Subcutaneous adipose tissue (tissue), 4 donors: ENCODE data around the gene IL12B. TPM values are rescaled to one million over a fixed set of nuclear protein-coding genes. Genes with fewer than 3 reads are reported as not detected.

Experiments used
- small RNA-seq: library from RNA; depleted of rRNA; stranded (forward); fragments of <200 nt; gene quantifications from one replicate; pipeline ENCODE3, GENCODE V24; 2016
- total RNA-seq, 4 donors: library from RNA; depleted of rRNA; stranded (reverse); fragments of >200 nt; gene quantifications; one replicate each; pipeline ENCODE4 v1.1.0, GENCODE V29; 2016
- TF ChIP-seq, protein P1 (sequence below): fragments of 450-650 bp; IDR thresholded peaks from one replicate; pipeline ENCODE4 v1.5.1; 2016; ENCODE audit warnings: low read depth, mild to moderate bottlenecking, control low read depth, antibody characterized with exemption, moderate library complexity

IL12B gene
- total RNA-seq, 4 donors from 2014 or later, result not detected

DNA sequence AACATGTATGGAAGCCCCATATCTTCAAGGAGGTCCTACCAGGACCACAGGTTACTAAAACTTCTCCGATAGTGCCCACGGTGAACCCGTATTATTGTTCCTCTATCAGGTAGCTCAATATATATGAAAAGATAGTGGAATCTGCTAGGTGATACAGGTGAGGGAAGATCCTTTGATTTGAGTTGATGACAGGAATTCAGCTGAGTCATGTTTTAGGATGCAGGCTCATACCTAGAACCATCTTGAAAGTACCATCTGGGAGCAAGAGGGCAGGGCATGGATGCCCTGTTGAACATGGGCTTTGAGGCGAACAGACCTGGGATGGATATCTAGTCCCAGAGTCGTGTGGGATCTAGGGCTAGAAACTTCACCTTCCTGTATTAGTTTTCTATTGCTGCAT, 35.4 kb downstream of the IL12B start:
- TF ChIP-seq, protein P1, sequence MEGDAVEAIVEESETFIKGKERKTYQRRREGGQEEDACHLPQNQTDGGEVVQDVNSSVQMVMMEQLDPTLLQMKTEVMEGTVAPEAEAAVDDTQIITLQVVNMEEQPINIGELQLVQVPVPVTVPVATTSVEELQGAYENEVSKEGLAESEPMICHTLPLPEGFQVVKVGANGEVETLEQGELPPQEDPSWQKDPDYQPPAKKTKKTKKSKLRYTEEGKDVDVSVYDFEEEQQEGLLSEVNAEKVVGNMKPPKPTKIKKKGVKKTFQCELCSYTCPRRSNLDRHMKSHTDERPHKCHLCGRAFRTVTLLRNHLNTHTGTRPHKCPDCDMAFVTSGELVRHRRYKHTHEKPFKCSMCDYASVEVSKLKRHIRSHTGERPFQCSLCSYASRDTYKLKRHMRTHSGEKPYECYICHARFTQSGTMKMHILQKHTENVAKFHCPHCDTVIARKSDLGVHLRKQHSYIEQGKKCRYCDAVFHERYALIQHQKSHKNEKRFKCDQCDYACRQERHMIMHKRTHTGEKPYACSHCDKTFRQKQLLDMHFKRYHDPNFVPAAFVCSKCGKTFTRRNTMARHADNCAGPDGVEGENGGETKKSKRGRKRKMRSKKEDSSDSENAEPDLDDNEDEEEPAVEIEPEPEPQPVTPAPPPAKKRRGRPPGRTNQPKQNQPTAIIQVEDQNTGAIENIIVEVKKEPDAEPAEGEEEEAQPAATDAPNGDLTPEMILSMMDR, result no peak

DNA sequence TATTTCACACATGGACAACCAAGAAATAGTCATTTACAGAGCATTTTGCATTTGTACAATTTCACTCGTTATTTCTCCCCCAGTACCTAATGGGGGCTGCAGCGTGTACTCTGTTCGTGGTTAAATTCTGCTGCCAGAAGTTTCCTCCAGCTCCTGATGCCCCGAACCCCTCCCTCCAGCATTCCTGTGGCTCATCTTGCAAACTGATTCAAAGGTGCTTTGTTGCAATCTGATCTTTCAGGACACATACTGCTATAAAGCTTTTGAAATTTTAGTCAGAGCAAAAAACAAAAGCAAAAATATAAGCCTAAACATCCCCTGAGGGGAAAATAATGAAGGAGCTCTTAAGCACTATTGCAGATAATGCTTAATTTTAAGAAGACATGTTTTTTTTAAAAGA, 39.5 kb downstream of the IL12B start:
- TF ChIP-seq, protein P1, result no peak

DNA sequence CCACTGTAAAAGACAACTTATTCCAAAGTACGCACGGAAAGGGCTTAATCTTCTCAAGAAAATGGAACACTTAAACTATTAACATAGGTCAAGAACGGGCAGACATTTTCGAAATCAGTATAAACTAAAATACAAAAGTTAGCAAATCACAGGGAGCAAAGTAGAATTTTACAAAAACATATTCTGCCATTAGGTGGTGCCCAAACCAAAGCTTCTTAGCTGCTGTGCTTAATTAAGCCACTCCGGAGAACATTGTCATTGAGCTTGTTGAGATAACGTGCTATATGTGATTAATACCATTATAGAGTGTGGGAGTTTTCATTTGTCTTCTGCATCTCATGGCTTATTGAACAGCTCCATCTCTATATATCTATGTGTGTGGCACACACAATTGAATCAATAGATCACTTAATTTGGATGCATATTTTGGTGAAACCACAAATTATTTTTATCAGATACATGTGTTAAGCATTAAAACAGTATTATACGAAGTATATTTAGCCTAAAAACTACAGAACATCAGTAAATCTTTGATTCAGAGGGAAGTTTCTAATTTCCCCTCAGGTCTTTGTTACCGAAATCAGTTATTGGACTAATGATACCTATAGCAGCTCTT, 43.8 kb downstream of the IL12B start:
- TF ChIP-seq, protein P1, result no peak

DNA sequence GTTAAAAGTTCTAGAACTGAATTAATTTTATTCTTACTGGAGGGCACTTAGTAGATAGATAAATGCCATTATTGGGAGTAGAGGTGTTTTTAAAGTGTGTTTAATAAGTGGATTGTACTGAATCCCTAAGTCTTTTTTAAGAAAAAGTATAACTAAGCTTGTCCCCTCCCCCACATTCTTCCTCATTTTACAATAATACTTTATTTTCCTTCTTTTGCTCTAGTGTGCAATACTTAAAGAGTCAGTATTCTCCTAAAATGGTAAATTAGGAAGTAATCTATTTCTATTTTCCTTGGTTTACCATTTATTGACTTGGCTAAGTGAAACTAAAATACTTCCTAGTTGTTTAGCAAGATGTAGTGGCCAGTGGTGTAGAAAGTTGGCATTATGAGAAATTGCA, 55.6 kb downstream of the IL12B start:
- TF ChIP-seq, protein P1, result no peak

DNA sequence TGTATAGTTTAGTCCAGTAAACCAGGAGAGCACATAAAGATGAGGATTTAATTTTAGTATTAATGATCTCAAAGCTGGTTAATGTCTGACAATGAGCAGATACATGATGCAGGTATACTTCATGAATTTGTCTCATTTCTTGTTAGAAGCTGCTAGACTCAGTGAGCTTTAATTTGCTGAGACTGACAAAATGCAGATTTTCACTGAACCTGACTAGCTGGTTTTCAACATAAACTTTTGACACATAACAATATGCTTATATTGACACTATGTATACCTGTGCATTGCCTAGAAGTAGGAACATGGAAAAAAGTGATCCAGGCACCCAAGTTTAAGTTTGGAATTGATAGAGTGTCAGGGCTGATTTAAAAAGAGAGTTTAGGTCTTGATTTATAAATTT, 56.4 kb downstream of the IL12B start:
- TF ChIP-seq, protein P1, result no peak

DNA sequence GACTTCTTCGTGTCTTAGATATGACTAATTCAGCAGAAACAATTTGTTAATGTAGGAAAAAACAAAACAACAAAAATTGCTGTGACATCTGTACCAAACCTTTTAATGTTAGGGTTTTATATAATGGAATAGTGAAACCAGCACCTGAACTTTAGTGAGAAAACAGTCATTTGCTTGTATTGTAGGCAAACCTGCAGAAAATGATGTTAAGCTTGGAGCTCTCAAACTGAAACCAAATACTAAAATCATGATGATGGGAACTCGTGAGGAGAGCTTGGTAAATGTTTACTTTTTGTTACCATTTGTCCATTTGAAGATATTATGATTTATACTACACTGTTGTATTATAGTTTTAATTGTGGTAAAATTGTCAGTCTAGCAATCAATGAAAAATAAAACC, 60.6 kb downstream of the IL12B start:
- TF ChIP-seq, protein P1, result no peak

Small RNA genes lying within 50 kb of the gene (small RNA-seq; reads per million reads assigned to genes)
- not detected for gene RNU4ATAC2P

Other genes with a start within 250 kb of the IL12B start
- 100 to 1,000 TPM in 3 of 4 donors, 10 to 100 TPM in 1; 73.8 to 150 (median 113) TPM for gene EBF1, start 230.6 kb downstream of the IL12B start, total RNA-seq
- gene RNF145, start 120.9 kb downstream of the IL12B start, total RNA-seq, result 10 to 100 TPM; 34.7 to 56.4 (median 48.2) TPM
- 10 to 100 TPM; 14.5 to 44.8 (median 20.5) TPM for gene UBLCP1, start 67.2 kb downstream of the IL12B start, total RNA-seq